Amniotic epithelial cell (primary cell): ENCODE results near the gene ANTXR2.

Experiments used
- DNase-seq: peaks from one replicate; pipeline ENCODE4 v3.0.0-alpha.2; 2010; ENCODE audit warnings: low read depth

ANTXR2 gene

DNA sequence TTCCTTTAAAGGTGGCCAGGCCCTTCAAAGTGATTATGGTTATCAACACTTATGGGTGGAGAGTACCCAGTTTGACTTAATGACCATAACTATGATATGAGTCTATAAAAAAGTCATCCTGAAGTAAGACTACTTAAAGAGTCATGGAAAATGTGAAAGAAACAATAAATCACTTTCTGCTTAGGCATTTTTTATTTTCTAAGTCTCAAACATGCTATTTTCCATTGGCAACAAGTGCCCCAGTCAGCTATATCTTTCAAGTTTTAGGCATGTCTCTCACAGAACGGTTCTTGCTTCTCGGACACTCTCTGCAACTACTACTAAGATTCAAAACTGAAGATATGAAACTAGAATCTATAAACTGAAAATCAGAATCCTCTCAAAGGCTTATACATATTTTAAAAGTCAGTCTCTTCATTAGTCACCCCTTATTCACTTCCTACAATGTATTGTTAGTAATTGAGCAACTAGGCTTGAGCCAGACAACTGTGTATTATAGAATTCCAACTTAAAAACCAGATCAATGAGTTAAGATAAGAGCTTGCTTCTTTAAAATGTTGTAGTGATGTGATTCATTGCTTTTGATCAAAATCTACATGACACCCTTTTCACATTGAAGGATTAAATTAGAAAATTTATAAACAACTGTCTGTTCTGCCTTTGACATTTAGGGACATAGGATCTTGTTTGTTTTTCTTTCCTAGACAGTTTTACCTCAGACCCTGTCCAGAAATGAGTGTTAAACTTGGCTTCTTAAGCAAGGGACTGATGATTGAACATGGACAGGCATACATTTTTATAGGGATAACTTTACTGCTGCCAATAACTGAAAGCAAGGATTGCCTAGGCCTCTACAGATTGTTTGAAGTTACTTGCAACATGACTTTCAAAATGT, 2.9 kb downstream of the ANTXR2 start:
- peak; percentile 41 for DNase-seq

DNA sequence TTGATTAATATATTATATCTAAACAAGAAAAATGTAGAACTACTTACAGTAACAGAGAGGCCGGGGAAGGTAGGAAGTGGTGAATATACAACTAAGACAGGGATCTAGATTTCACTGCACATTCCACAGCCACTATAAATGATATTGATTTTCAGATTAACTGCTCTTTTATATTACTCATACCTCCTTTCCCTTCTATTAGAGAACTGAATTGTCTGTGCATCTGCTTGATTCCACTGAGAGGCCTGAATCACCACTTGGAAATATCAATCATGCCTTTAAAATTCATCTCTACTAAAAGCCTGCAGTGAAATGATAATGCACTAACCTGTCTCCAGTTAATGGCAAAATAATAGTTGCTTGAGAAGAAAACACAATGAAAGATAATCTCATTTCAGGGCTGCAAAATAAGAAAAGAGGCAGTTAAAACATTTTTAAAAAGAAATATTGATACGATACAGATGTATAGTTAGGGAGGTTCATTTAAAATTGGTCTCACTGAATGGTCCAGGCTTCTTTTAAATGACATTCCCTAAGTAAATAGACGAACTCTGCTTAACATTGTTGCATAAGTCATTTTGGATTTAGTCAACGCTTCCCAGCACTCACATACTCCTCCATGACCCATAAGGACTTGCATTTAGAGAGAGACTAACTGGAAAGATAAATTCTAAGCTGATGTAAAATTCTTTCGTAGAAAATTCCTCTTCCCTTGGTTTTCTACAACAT, 3.8 kb downstream of the ANTXR2 start:
- DNase-seq: no peak

DNA sequence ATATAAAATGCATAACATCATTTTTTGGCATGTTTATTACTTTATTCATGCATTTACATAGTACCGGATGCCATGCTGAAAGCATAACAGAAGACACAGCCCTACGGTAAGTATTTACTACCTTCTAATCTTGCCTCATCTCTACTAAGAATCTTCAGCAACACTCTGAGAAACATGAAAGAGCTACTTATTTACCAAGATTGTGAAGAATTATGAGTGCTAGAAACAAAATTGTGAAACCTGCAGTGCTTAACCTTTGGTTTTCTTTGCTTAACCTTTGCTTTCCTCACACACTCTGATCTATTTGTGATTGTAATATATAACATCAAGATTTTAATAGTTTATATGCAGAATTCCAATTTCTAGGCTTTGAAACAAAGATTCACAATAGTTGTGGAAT, 7.4 kb downstream of the ANTXR2 start:
- peak; percentile 70 for DNase-seq

DNA sequence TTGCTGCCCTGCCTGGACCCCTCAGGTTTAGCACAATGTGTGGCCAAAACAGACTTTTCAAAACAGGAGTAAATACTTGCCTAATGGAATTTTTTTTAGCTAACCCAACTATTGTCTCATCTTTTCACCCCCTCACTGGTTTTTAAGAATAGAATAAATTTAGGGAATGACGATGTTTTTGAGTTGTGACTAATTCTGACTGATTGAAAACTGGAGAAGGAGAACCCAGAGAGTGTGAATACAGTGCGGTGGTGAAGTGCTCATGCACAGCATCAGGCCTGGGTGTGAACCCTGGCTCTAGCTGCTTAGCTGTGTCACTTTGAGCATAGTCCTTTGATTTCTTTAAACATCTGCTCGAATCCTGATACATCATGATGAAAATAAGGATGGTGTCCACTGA, 10.5 kb downstream of the ANTXR2 start:
- DNase-seq: no peak

GRCh38 chr4:80060804-80061203, 12.2 kb downstream of the ANTXR2 start:
- no peak for DNase-seq

DNA sequence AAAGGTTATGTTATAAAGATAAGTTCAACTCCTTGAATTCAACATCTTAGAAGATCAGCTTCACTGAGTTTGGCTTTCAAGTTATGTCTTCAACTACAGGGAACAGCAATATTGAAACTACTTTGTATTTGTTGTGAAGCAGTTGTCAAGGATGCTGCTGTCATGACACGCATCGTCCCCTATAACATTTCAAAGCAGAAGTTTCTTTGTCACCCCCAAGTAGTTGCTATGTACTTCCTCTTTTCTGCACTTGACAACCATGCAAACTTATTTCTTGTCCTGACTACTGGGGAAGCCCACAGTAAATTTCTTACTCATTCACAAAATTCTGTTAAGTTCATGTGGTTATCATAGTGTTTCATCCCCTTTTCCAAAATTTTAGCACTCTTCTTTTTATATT, 14.3 kb downstream of the ANTXR2 start:
- no peak for DNase-seq

DNA sequence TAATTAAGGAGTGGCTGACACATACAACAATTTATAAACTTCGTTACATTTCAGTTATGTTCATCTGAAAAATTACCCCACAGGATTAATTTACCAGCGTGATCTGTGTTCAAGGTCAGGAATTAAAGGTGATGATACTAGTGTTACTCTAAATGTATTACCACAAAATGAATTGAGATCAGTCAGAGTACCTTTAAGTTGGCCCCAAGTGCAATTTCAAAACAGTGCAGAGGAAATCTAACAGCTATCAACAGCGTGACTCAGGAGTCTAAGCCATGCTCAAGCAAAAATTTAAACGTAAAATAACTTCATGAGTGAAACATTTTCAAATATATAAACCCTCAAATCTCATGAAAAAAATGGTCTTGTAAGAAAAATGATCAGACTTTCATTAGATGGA, 18.7 kb downstream of the ANTXR2 start:
- DNase-seq: peak; percentile 65

GRCh38 chr4:80053140-80053910, 19.7 kb downstream of the ANTXR2 start:
- DNase-seq: no peak

- no peak for DNase-seq
Measured at GRCh38 chr4:80049813-80050534, 23.1 kb downstream of the ANTXR2 start.

DNA sequence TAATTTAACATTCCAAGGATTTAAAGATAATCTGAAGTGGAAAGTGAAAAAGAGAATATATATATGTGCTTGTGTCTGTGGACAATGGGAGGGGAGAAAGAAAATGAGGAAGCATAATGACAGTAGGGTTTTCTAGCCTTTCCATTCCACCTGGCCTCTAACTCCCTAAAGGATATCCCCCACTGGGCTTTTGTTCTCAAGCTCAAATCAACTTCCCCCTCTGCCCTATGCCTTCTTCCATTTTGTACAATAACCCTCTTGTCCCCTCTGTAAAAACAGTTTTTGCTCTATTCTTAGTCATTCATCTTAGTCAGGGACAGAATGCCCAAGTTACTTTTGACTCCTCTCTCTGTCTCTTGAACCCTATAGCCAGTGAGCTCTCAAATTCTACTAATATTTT, 23.6 kb downstream of the ANTXR2 start:
- DNase-seq: no peak

- peak; percentile 90 for DNase-seq
Measured at GRCh38 chr4:80045786-80046185, 27.2 kb downstream of the ANTXR2 start.

GRCh38 chr4:80043541-80043940, 29.5 kb downstream of the ANTXR2 start:
- DNase-seq: peak; percentile 42

GRCh38 chr4:80042821-80043220, 30.2 kb downstream of the ANTXR2 start:
- no peak for DNase-seq

GRCh38 chr4:80037864-80038263, 35.2 kb downstream of the ANTXR2 start:
- DNase-seq: no peak

GRCh38 chr4:80036949-80037685, 35.9 kb downstream of the ANTXR2 start:
- DNase-seq: peak; percentile 97

- DNase-seq: no peak
Measured at GRCh38 chr4:80036306-80036705, 36.7 kb downstream of the ANTXR2 start.

DNA sequence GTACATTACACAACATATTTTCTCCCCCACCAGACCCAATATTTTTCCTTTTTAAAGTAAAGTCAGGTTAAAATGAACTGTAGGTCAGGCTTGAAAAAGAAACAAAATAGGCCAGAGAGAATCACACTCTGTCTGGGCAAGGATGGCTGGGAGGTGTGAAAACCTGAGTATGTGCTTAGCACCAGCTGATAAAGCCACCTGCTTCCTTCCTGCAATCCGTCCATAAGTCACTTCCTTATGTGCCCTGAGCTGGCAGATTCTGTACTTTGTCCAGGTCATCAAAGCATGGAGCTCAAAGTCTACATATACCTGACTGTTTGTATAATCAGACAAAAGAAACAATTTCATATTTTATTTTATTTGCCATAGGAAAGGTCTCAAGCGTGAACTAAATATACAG, 37.7 kb downstream of the ANTXR2 start:
- no peak for DNase-seq

DNA sequence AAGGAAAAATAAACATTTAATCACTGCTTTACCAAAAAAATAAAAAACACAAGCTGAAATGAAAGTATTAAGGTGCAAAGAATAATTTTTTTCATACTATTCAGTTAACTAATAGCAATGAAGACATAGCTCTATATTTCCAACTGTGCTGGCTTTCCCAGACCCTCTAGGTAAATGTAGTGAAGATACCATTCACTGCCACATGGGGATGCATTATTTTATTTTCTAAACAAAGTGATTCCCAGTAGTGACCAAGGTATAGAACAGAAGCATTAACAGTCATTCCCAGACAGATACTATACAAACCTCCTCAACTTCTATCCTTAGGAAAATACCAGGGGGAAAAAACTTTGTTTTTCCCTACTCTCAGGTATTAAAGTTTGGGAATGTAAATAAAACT, 39.4 kb downstream of the ANTXR2 start:
- DNase-seq: no peak

DNA sequence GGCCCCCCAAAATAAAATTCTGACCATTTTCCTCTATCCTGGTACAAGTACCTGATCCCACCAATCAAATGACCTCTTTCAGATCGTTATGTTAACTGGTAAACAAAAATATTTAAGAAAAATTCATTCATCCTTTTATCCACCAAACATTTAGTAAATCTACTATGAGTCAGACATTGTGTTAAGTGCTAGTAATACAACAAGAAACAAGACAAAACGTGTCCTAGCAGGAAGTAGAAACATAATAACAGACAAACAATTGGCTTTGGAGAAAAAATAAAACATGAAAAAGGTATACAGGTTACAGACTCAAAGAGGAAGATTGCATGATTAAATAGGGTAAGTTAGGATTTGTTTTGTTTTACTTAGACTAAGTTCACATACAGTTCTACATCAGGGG, 43.7 kb downstream of the ANTXR2 start:
- DNase-seq: no peak

DNA sequence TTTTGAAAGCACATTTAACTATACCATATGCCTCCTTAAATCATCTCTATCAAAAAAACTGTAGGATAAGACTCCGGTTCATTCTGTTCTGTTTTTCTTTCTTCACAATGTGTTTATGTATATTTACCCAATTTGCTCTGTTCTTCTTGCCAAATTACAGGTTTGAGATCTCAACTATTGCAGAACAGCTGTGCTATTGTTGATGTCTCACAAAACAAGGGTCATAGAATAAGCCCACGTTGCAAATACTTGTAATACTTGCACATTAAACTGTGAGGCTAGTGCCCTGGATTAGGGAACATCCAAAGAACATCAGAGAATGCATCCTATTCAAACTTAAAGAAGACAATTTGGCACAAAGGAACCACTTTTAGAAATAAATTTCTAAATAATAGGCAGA, 45.4 kb downstream of the ANTXR2 start:
- DNase-seq: no peak

DNA sequence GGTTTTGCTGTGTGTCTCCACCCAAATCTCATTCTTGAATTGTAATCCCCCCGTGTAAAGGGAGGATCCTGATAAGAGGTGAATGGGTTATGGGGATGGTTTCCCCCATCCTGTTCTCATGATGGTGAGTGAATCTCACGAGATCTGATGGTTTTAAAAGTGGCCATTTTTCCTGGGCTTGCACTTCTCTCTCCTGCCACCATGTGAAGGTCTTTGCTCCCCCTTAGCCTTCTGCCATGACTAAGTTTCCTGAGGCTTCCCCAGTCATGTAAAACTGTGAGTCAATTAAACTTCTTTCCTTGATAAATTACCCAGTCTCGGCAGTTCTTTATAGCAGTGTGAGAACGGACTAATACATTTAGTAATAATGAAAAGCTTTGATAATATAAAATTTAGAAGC, 46.9 kb downstream of the ANTXR2 start:
- DNase-seq: no peak
